Activated T-cell treated with anti-CD3 and anti-CD28 coated beads for 24 hours (primary cell): ENCODE results near the gene LAMA2.

ENCODE experiments used
- DNase-seq: peaks from one replicate; pipeline ENCODE4 v3.0.0-alpha.2; 2020; ENCODE audit warnings: low read depth

The LAMA2 gene

GRCh38 chr6:129497481-129498441, 614.8 kb downstream of the LAMA2 start:
- no peak for DNase-seq

- DNase-seq, result no peak
Observed at GRCh38 chr6:129498541-129498940, 615.6 kb downstream of the LAMA2 start.

- DNase-seq, result no peak
Observed at GRCh38 chr6:129498950-129499842, 616.3 kb downstream of the LAMA2 start.

GRCh38 chr6:129499843-129500219, 616.9 kb downstream of the LAMA2 start:
- no peak for DNase-seq

GRCh38 chr6:129500958-129501739, 618.2 kb downstream of the LAMA2 start:
- DNase-seq, result no peak

GRCh38 chr6:129501740-129502660, 619.1 kb downstream of the LAMA2 start:
- DNase-seq, result no peak

GRCh38 chr6:129504456-129504855, 621.5 kb downstream of the LAMA2 start:
- DNase-seq, result no peak

GRCh38 chr6:129507059-129507807, 624.3 kb downstream of the LAMA2 start:
- DNase-seq, result no peak

- no peak for DNase-seq
Observed at GRCh38 chr6:129507846-129508245, 624.9 kb downstream of the LAMA2 start.

- DNase-seq, result no peak
Observed at GRCh38 chr6:129508477-129509145, 625.7 kb downstream of the LAMA2 start.

- DNase-seq, result no peak
Observed at GRCh38 chr6:129510950-129511349, 628.0 kb downstream of the LAMA2 start.

GRCh38 chr6:129513471-129513870, 630.5 kb downstream of the LAMA2 start:
- DNase-seq, result no peak

- no peak for DNase-seq
Observed at GRCh38 chr6:129515004-129515403, 632.1 kb downstream of the LAMA2 start.

GRCh38 chr6:129516005-129516404, 633.1 kb downstream of the LAMA2 start:
- DNase-seq, result no peak

GRCh38 chr6:129516787-129517186, 633.8 kb downstream of the LAMA2 start:
- DNase-seq, result no peak

- no peak for DNase-seq
Observed at GRCh38 chr6:129517288-129517687, 634.4 kb downstream of the LAMA2 start.

- no peak for DNase-seq
Observed at GRCh38 chr6:129519750-129520149, 636.8 kb downstream of the LAMA2 start.

GRCh38 chr6:129521946-129522345, 639.0 kb downstream of the LAMA2 start:
- no peak for DNase-seq

GRCh38 chr6:129523816-129524215, 640.9 kb downstream of the LAMA2 start:
- no peak for DNase-seq

- DNase-seq, result no peak
Observed at GRCh38 chr6:129525055-129525454, 642.1 kb downstream of the LAMA2 start.
